ENCODE data around the gene TRIM67. TPM values are rescaled to one million over a fixed set of nuclear protein-coding genes. Genes with fewer than 3 reads are reported as not detected.

The TRIM67 gene
- total and polyA plus RNA-seq, 12 donors: 0.05 to 0.28 (median 0.11) TPM; not detected in 8

DNA sequence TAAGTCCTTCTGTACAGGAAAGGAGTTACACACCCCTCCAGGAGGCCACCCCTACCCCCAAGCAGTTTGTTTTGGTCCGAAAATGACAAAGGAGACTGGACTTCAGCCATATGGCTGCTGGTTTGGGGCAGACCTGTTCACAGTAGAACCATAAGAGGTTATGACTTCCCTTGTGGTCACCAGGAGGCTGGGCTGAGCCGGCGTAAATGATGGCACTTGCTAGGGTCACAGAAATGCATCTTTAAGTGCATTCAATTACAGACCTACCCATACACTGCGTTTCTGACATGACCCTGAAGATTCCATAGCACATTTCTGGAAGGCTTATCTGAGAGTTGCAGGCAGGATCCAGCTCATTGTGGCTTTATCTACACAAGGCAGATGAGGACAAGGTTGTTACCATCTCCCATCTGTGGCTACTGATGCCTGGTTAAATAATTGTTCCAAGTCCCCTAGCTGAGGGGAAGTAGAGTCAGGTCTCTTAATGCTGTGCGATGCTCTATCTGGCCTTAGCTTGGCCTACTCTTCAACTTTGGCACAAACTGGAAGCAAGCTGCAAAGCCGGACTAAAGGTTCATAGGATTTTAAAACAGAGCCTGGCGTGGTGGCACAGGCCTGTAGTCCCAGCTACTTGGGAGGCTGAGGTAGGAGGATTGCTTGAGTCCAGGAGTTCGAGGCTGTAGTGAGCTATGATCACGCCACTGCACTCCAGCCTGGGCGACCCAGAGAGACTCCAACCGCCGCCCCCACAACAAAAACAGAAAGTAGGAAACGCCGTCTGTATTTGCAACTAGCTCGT is 1.7 kb upstream of the TRIM67 start:
- Histone ChIP-seq H3K27ac (no peak overlapping the region), H3K4me1 (peaks cover 11 to 31% (median 27%) of the 10 kb centered on the region in 9 donors), H3K27me3 (peaks cover 14 to 90% (median 81%) of the 10 kb centered on the region in 7 donors), H3K4me3 (no peak overlapping the region), H3K9me3 (no peaks in the 10 kb centered on the region), H3K36me3 (no peaks in the 10 kb centered on the region)
- TF ChIP-seq, protein P1, sequence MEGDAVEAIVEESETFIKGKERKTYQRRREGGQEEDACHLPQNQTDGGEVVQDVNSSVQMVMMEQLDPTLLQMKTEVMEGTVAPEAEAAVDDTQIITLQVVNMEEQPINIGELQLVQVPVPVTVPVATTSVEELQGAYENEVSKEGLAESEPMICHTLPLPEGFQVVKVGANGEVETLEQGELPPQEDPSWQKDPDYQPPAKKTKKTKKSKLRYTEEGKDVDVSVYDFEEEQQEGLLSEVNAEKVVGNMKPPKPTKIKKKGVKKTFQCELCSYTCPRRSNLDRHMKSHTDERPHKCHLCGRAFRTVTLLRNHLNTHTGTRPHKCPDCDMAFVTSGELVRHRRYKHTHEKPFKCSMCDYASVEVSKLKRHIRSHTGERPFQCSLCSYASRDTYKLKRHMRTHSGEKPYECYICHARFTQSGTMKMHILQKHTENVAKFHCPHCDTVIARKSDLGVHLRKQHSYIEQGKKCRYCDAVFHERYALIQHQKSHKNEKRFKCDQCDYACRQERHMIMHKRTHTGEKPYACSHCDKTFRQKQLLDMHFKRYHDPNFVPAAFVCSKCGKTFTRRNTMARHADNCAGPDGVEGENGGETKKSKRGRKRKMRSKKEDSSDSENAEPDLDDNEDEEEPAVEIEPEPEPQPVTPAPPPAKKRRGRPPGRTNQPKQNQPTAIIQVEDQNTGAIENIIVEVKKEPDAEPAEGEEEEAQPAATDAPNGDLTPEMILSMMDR (IDR thresholded peaks at IDR 0.05): no peak
- intact Hi-C loops (cut with DNase I): no loop called here
- no peak for ATAC-seq
- 68 to 76% methylated on average over 15 of the region's 15 CpGs for WGBS, 2 donors
- DNase-seq: no peak

DNA sequence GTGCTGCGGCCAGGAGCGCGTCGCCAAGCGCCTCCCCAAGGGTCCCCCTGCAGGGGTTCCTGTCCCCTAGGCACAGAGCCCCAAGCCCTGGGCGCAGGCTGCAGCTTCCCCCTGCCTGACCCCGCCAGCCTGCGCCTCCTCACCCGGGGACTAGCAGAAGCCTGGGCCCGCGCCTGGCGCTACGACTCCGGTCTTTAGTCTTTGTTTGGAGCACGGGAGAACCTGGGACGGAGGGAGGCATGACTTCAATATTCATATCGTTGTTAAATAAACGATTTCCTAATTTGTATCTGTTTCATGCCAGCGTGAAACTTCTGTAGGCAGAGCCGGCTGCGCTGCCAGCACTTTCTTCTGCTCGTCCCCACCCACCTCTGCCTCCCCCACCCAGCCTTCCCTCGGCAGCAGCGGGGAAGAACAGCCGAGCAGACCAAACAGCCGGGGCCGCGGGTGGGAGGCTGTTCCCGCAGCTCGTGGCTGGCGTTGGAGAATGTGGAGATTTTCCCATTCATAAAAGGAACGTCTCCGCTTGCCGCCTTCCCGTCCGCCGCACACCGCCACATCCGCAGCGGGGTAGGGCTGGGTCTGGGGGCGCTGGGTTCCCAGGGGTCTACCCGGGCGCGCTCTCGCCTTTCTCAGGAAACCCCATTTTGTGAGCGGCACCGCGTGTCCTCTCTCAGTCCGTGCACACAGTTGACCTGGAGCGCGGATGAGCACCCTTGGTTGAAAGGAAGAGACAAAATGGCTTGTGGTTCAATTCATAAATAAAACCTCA is 777 bp upstream of the TRIM67 start:
- ATAC-seq (peak in 1 of 8 donors; percentile 14), DNase-seq (no peak)
- Histone ChIP-seq H3K4me1 (peaks cover 11 to 31% (median 27%) of the 10 kb centered on the region in 9 donors), H3K27ac (no peak overlapping the region), H3K4me3 (peak overlapping the region in 9 of 10 donors; percentile 5 to 57 (median 48)), H3K27me3 (peaks cover 14 to 100% (median 85%) of the 10 kb centered on the region in 7 donors), H3K36me3 (no peaks in the 10 kb centered on the region), H3K9me3 (no peaks in the 10 kb centered on the region)
- intact Hi-C loops (cut with DNase I): no loop called here
- WGBS, 2 donors: 4 to 6% methylated on average over 51 of the region's 51 CpGs
- TF ChIP-seq, protein P1 (IDR thresholded peaks at IDR 0.05): no peak

DNA sequence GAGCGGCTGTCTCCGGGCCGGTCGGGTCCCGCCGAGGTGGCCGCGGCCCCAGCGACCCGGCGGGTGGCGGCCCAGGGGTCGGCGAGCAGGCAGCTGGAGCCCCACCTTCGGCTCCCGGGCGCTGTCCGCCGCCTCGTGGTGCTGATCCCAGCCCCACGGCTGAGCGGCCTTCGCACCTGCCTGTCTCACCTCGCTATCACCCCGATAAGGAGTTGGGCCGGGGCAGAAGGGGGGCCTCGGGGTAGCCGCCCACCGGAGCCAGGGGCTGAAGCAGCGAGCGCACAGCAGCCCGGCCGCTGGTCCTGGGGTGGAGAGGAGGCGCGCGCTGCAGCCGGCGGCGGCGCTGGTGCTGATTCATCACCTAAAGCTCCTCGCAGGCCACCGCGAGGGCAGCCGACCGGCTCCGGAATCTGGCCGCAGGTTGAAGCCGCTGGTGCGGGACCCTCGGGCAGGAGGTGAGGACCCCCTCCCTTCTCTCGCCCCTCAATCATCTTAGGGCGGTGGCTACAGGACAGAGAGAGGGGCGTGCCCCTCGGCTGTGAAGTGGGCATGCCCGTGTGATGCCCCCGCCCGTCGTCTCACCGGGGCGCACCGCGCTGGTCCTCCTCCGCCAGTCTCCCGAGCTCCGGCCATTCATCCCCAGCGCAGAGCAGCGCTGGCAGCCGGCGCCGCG is 575 bp downstream of the TRIM67 start:
- H3K36me3 ChIP-seq: no peaks in the 10 kb centered on the region
- peaks cover 14 to 96% (median 79%) of the 10 kb centered on the region in 7 donors for H3K27me3 ChIP-seq
- intact Hi-C loops (cut with DNase I): no loop called here
- peak in 1 of 2 donors; percentile 43 for DNase-seq
- TF ChIP-seq, protein P1 (IDR thresholded peaks at IDR 0.05): no peak
- peak; percentile 67 to 93 (median 79) for ATAC-seq
- WGBS, 2 donors: 0% methylated on average over 63 to 71 of the region's 71 CpGs
- H3K27ac ChIP-seq: no peak overlapping the region
- H3K4me1 ChIP-seq: peaks cover 11 to 31% (median 27%) of the 10 kb centered on the region in 9 donors
- H3K9me3 ChIP-seq: no peaks in the 10 kb centered on the region
- peak overlapping the region; percentile 35 to 57 (median 48) for H3K4me3 ChIP-seq

All from heart right ventricle (tissue), 16 donors.